Liver (tissue), 9 donors: ENCODE data around the gene LDLRAD4. TPM values are rescaled to one million over a fixed set of nuclear protein-coding genes. Genes with fewer than 3 reads are reported as not detected.

Experiments used
- DNase-seq: peaks from one replicate; pipeline ENCODE4 v3.0.0-alpha.2; 2017; ENCODE audit warnings: low spot score
- H3K27ac ChIP-seq, 2 donors: one replicate each; pipeline ENCODE4 v1.7.0; 2013; ENCODE audit warnings: inconsistent platforms in 2 of 2, low read length in 2 of 2, control low read depth in 1 of 2, low read depth in 1 of 2, mild to moderate bottlenecking in 1 of 2
- H3K27me3 ChIP-seq, 4 donors: one replicate each; pipeline versions ENCODE4 v1.6.1 to v1.7.0; 2013; ENCODE audit warnings: low read length in 3 of 4, inconsistent platforms in 1 of 4, mild to moderate bottlenecking in 1 of 4, moderate library complexity in 1 of 4; ENCODE audit not compliant: control insufficient read depth in 4 of 4, insufficient read depth in 4 of 4
- H3K36me3 ChIP-seq, 4 donors: one replicate each; pipeline versions ENCODE4 v1.6.1 to v1.7.0; 2013; ENCODE audit warnings: low read length in 3 of 4, mild to moderate bottlenecking in 3 of 4, low read depth in 1 of 4, moderate library complexity in 1 of 4; ENCODE audit not compliant: control insufficient read depth in 4 of 4, insufficient read depth in 3 of 4
- H3K4me1 ChIP-seq, 4 donors: one replicate each; pipeline versions ENCODE4 v1.6.1 to v1.7.0; 2013; ENCODE audit warnings: low read length in 3 of 4, mild to moderate bottlenecking in 3 of 4, moderate library complexity in 1 of 4; ENCODE audit not compliant: control insufficient read depth in 4 of 4, insufficient read depth in 4 of 4
- H3K4me3 ChIP-seq, 3 donors: one replicate each; pipeline versions ENCODE4 v1.6.1 to v1.7.0; 2013; ENCODE audit warnings: low read length in 3 of 3, control low read depth in 1 of 3, low read depth in 1 of 3, mild to moderate bottlenecking in 1 of 3
- H3K9ac ChIP-seq, 2 donors: one replicate each; pipeline ENCODE4 v1.7.0; 2013; ENCODE audit warnings: low read length in 2 of 2, mild to moderate bottlenecking in 2 of 2, moderate library complexity in 2 of 2, control low read depth in 1 of 2, low read depth in 1 of 2
- H3K9me3 ChIP-seq, 4 donors: one replicate each; pipeline versions ENCODE4 v1.6.1 to v1.7.0; 2013; ENCODE audit warnings: low read length in 3 of 4; ENCODE audit not compliant: control insufficient read depth in 4 of 4
- CTCF ChIP-seq: fragments of 150-350 bp; IDR thresholded peaks from 2 replicates; pipeline ENCODE4 v1.5.1; 2017; ENCODE audit warnings: improper control_type of control experiment, low read depth, low read length; ENCODE audit not compliant: missing input control
- EGR1 ChIP-seq, 2 donors: IDR thresholded peaks; 2 replicates each; pipeline ENCODE4 v1.6.1; 2016 to 2018; ENCODE audit warnings: antibody characterized with exemption in 2 of 2, low read depth in 2 of 2
- FOXA1 ChIP-seq: IDR thresholded peaks from 2 replicates; pipeline ENCODE4 v1.6.1; 2016; ENCODE audit warnings: antibody characterized with exemption
- FOXA2 ChIP-seq: IDR thresholded peaks from 2 replicates; pipeline ENCODE4 v1.6.1; 2016; ENCODE audit warnings: antibody characterized with exemption
- HNF4A ChIP-seq, 2 donors: conservative IDR thresholded peaks; 2 replicates each; pipeline ENCODE4 v1.6.1; 2016; ENCODE audit warnings: antibody characterized with exemption in 2 of 2, mild to moderate bottlenecking in 2 of 2
- HNF4G ChIP-seq: IDR thresholded peaks from 2 replicates; pipeline ENCODE4 v1.6.1; 2016; ENCODE audit warnings: antibody characterized with exemption
- NR2F2 ChIP-seq: IDR thresholded peaks from 2 replicates; pipeline ENCODE4 v1.6.1; 2016; ENCODE audit warnings: antibody characterized with exemption
- RAD21 ChIP-seq, 2 donors: IDR thresholded peaks; 2 replicates each; pipeline ENCODE4 v1.6.1; 2016; ENCODE audit warnings: antibody characterized with exemption in 2 of 2, mild to moderate bottlenecking in 2 of 2
- RXRA ChIP-seq, 2 donors: IDR thresholded peaks; 2 replicates each; pipeline ENCODE4 v1.6.1; 2017 to 2018; ENCODE audit warnings: antibody characterized with exemption in 2 of 2, mild to moderate bottlenecking in 1 of 2
- SP1 ChIP-seq: IDR thresholded peaks from 2 replicates; pipeline ENCODE4 v1.6.1; 2018; ENCODE audit warnings: antibody characterized with exemption, mild to moderate bottlenecking
- TAF1 ChIP-seq: conservative IDR thresholded peaks from 2 replicates; pipeline ENCODE4 v1.6.1; 2016; ENCODE audit warnings: antibody characterized with exemption, mild to moderate bottlenecking
- YY1 ChIP-seq: IDR thresholded peaks from 2 replicates; pipeline ENCODE4 v1.6.1; 2016; ENCODE audit warnings: antibody characterized with exemption, mild to moderate bottlenecking
- ZBTB33 ChIP-seq: IDR thresholded peaks from 2 replicates; pipeline ENCODE4 v1.6.1; 2016; ENCODE audit warnings: antibody characterized with exemption
- WGBS: extraction: QIAGEN DNeasy Blood & Tissue Kit; methylation state at CpG from one replicate; pipeline ENCODE4 v1.1.7; 2013; 5-methylcytosine and 5-hydroxymethylcytosine counted together
- polyA plus RNA-seq, 2 donors: library from polyadenylated mRNA; stranded (reverse) in 1 of 2; unstranded in 1 of 2; fragments of 200-250 nt in 1 of 2; fragments of >200 nt in 1 of 2; fragmentation: Nextera tagmentation in 1 of 2; extraction: Ambion mirVana in 1 of 2; gene quantifications; one replicate each; pipeline versions ENCODE4 v1.2.1 to v1.2.3, GENCODE V29; 2013 to 2015
- total RNA-seq, 2 donors: library from RNA; depleted of rRNA; stranded (reverse); fragments of >200 nt; gene quantifications; one replicate each; pipeline ENCODE4 v1.2.3, GENCODE V29; 2014
- TF ChIP-seq, protein P1 (sequence below): IDR thresholded peaks from 2 replicates; pipeline ENCODE4 v1.6.1; 2016; ENCODE audit warnings: antibody characterized with exemption
- TF ChIP-seq, protein P2 (sequence below): IDR thresholded peaks from 2 replicates; pipeline ENCODE4 v1.6.1; 2016; ENCODE audit warnings: antibody characterized with exemption
- TF ChIP-seq, protein P3 (sequence below): IDR thresholded peaks from 2 replicates; pipeline ENCODE4 v1.6.1; 2016; ENCODE audit warnings: antibody characterized with exemption, mild to moderate bottlenecking
- donor health status: healthy.
- donor health status: healthy.
- donor health status: healthy.
- donor health status: healthy.
- donor health status: healthy.

Gene LDLRAD4
- total and polyA plus RNA-seq, 4 donors, result 4.8 to 41.7 (median 12.7) TPM

- TF ChIP-seq ZBTB33, result no peak
- TF ChIP-seq, protein P1, sequence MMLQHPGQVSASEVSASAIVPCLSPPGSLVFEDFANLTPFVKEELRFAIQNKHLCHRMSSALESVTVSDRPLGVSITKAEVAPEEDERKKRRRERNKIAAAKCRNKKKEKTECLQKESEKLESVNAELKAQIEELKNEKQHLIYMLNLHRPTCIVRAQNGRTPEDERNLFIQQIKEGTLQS, result no peak
- no peak for TF ChIP-seq HNF4A (conservative IDR thresholded peaks at IDR 0.05)
- no peak for TF ChIP-seq RAD21 (IDR thresholded peaks at IDR 0.05)
- TF ChIP-seq FOXA1, result no peak
- TF ChIP-seq, protein P2, sequence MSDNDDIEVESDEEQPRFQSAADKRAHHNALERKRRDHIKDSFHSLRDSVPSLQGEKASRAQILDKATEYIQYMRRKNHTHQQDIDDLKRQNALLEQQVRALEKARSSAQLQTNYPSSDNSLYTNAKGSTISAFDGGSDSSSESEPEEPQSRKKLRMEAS, result no peak
- no peak for TF ChIP-seq YY1
- TF ChIP-seq HNF4G, result no peak
- TF ChIP-seq RXRA (IDR thresholded peaks at IDR 0.05), result no peak
- TF ChIP-seq SP1, result no peak
- no peak for TF ChIP-seq TAF1
Observed at GRCh38 chr18:13589316-13589715, 370.8 kb downstream of the LDLRAD4 start (continued).

- Histone ChIP-seq H3K9ac (no peak overlapping the region), H3K4me3 (no peak overlapping the region), H3K9me3 (no peaks in the 10 kb centered on the region), H3K36me3 (no peaks in the 10 kb centered on the region), H3K4me1 (no peaks in the 10 kb centered on the region), H3K27ac (no peak overlapping the region), H3K27me3 (no peaks in the 10 kb centered on the region)
- TF ChIP-seq RXRA (IDR thresholded peaks at IDR 0.05) (no peak), SP1 (no peak), FOXA1 (no peak), CTCF (no peak), FOXA2 (no peak), YY1 (no peak), HNF4G (no peak), HNF4A (conservative IDR thresholded peaks at IDR 0.05) (no peak), EGR1 (IDR thresholded peaks at IDR 0.05; ENCODE audit: low read depth in 2 of 2) (no peak), NR2F2 (no peak), ZBTB33 (no peak), RAD21 (IDR thresholded peaks at IDR 0.05) (no peak)
- TF ChIP-seq, protein P3, sequence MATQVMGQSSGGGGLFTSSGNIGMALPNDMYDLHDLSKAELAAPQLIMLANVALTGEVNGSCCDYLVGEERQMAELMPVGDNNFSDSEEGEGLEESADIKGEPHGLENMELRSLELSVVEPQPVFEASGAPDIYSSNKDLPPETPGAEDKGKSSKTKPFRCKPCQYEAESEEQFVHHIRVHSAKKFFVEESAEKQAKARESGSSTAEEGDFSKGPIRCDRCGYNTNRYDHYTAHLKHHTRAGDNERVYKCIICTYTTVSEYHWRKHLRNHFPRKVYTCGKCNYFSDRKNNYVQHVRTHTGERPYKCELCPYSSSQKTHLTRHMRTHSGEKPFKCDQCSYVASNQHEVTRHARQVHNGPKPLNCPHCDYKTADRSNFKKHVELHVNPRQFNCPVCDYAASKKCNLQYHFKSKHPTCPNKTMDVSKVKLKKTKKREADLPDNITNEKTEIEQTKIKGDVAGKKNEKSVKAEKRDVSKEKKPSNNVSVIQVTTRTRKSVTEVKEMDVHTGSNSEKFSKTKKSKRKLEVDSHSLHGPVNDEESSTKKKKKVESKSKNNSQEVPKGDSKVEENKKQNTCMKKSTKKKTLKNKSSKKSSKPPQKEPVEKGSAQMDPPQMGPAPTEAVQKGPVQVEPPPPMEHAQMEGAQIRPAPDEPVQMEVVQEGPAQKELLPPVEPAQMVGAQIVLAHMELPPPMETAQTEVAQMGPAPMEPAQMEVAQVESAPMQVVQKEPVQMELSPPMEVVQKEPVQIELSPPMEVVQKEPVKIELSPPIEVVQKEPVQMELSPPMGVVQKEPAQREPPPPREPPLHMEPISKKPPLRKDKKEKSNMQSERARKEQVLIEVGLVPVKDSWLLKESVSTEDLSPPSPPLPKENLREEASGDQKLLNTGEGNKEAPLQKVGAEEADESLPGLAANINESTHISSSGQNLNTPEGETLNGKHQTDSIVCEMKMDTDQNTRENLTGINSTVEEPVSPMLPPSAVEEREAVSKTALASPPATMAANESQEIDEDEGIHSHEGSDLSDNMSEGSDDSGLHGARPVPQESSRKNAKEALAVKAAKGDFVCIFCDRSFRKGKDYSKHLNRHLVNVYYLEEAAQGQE, result no peak
- TF ChIP-seq, protein P1, result no peak
- DNase-seq, result no peak
- 86% methylated on average over 9 of the region's 9 CpGs for WGBS
Observed at GRCh38 chr18:13589943-13590342, 371.4 kb downstream of the LDLRAD4 start.
